Measurements from ENCODE around the gene PRTN3.
"Not testable (repeated sequence)": the region's sequence is repeated elsewhere in the genome, so short reads cannot be mapped to it uniquely, and the experiment has no call there.

The PRTN3 gene

GRCh38 chr19:814152-815078, 26.4 kb upstream of the PRTN3 start:
- DNase-seq = no peak

GRCh38 chr19:815079-815774, 25.6 kb upstream of the PRTN3 start:
- DNase-seq = no peak
- in situ Hi-C loops (cut with MboI; ENCODE audit: low pct_unique_long_range_greater_than_20kb, low sequenced_read_pairs) = no loop called here

More at GRCh38 chr19:814152-815078, 26.4 kb upstream of the PRTN3 start:
- in situ Hi-C loops (cut with MboI; ENCODE audit: low pct_unique_long_range_greater_than_20kb, low sequenced_read_pairs) = no loop called here

GRCh38 chr19:815775-816499, 24.9 kb upstream of the PRTN3 start:
- in situ Hi-C loops (cut with MboI; ENCODE audit: low pct_unique_long_range_greater_than_20kb, low sequenced_read_pairs) = no loop called here
- DNase-seq = no peak

- in situ Hi-C loops (cut with MboI; ENCODE audit: low pct_unique_long_range_greater_than_20kb, low sequenced_read_pairs) = no loop called here
- DNase-seq = no peak
These were observed 24.3 kb upstream of the PRTN3 start for GRCh38 chr19:816500-816857.

- in situ Hi-C loops (cut with MboI; ENCODE audit: low pct_unique_long_range_greater_than_20kb, low sequenced_read_pairs); DNase-seq: not testable (repeated sequence)
These were observed 20.6 kb upstream of the PRTN3 start for GRCh38 chr19:820212-820611.

- no peak for DNase-seq
- in situ Hi-C loops (cut with MboI; ENCODE audit: low pct_unique_long_range_greater_than_20kb, low sequenced_read_pairs) = no loop called here
These were observed 19.5 kb upstream of the PRTN3 start for GRCh38 chr19:821231-821824.

GRCh38 chr19:821825-822503, 18.8 kb upstream of the PRTN3 start, which contains the start of gene PLPPR3:
Gene PLPPR3 (minus strand): TSS chr19:821955. CDS start chr19:821559, 396 bp downstream.
- in situ Hi-C loops (cut with MboI; ENCODE audit: low pct_unique_long_range_greater_than_20kb, low sequenced_read_pairs) = no loop called here
- DNase-seq = no peak

- DNase-seq = peak; percentile 61
- in situ Hi-C loops (cut with MboI; ENCODE audit: low pct_unique_long_range_greater_than_20kb, low sequenced_read_pairs) = no loop called here
These were observed 17.2 kb upstream of the PRTN3 start for GRCh38 chr19:823565-824121.

GRCh38 chr19:824885-825284, 15.9 kb upstream of the PRTN3 start:
- in situ Hi-C loops (cut with MboI; ENCODE audit: low pct_unique_long_range_greater_than_20kb, low sequenced_read_pairs) = no loop called here
- DNase-seq = no peak

- in situ Hi-C loops (cut with MboI; ENCODE audit: low pct_unique_long_range_greater_than_20kb, low sequenced_read_pairs) = no loop called here
- DNase-seq = no peak
These were observed 14.7 kb upstream of the PRTN3 start for GRCh38 chr19:825897-826644.

GRCh38 chr19:827314-827709, 13.5 kb upstream of the PRTN3 start:
- DNase-seq = no peak
- in situ Hi-C loops (cut with MboI; ENCODE audit: low pct_unique_long_range_greater_than_20kb, low sequenced_read_pairs) = no loop called here

GRCh38 chr19:827710-828321, 13.0 kb upstream of the PRTN3 start, which contains the start of gene AZU1:
Gene AZU1 (plus strand): TSS chr19:827837. CDS start chr19:827847, 10 bp downstream.
- in situ Hi-C loops (cut with MboI; ENCODE audit: low pct_unique_long_range_greater_than_20kb, low sequenced_read_pairs) = no loop called here
- peak; percentile 48 for DNase-seq

GRCh38 chr19:829129-829758, 11.6 kb upstream of the PRTN3 start:
- no peak for DNase-seq
- in situ Hi-C loops (cut with MboI; ENCODE audit: low pct_unique_long_range_greater_than_20kb, low sequenced_read_pairs) = no loop called here

- no peak for DNase-seq
- in situ Hi-C loops (cut with MboI; ENCODE audit: low pct_unique_long_range_greater_than_20kb, low sequenced_read_pairs) = no loop called here
These were observed 9.1 kb upstream of the PRTN3 start for GRCh38 chr19:831407-832369.

GRCh38 chr19:834216-834615, 6.6 kb upstream of the PRTN3 start:
- in situ Hi-C loops (cut with MboI; ENCODE audit: low pct_unique_long_range_greater_than_20kb, low sequenced_read_pairs) = no loop called here
- no peak for DNase-seq
